Kidney capillary endothelial cell (primary cell): ENCODE data around the gene RXFP1.

Experiments
- DNase-seq: peaks from one replicate; pipeline ENCODE4 v3.0.0-alpha.2; 2018; ENCODE audit warnings: low spot score

Gene RXFP1

GRCh38 chr4:158671915-158672806, 150.5 kb downstream of the RXFP1 start, which contains the start of gene ETFDH:
Gene ETFDH, plus strand, starts transcription at chr4:158672296. Its CDS starts 161 bp downstream, at chr4:158672457.
- peak; percentile 99 for DNase-seq

GRCh38 chr4:158673633-158674032, 152.0 kb downstream of the RXFP1 start:
- DNase-seq, result no peak

- DNase-seq, result no peak
Measured at GRCh38 chr4:158676076-158676475, 154.4 kb downstream of the RXFP1 start.

- no peak for DNase-seq
Measured at GRCh38 chr4:158678767-158679166, 157.1 kb downstream of the RXFP1 start.

GRCh38 chr4:158681629-158682028, 159.9 kb downstream of the RXFP1 start:
- DNase-seq, result no peak

- DNase-seq, result no peak
Measured at GRCh38 chr4:158682066-158682465, 160.4 kb downstream of the RXFP1 start.

- no peak for DNase-seq
Measured at GRCh38 chr4:158688813-158689212, 167.1 kb downstream of the RXFP1 start.
